Erythroblast (primary cell): ENCODE measurements around the gene RBM43.

Experiments used
- GATA1 ChIP-seq: IDR thresholded peaks from 2 replicates; pipeline ENCODE4 v1.6.1; 2011; ENCODE audit warnings: low read depth, mild to moderate bottlenecking, control low read depth, low read length, moderate library complexity
- POLR2A ChIP-seq: IDR thresholded peaks from 2 replicates; pipeline ENCODE4 v1.6.1; 2011; ENCODE audit warnings: mild to moderate bottlenecking, low read length

DNA sequence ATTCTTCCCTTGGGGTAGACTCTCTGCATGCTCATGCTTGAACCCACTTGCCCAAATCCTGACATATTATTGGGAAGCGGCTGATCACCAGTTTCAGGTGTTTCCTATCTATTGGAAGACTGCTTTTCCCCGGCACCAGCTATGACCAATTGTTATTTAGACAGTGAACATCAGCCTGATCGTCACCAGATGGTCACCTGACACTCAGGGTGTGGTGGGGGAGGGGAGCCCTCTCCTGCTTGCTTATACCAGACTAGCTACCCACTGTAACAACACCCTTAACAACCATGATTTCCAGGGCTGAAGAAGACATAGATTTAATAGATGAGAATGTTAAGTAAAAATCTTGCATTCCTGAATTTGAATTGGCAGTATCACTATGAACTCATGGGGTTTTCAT lies 44.3 kb downstream of the RBM43 start:
- TF ChIP-seq POLR2A (no peak), GATA1 (no peak)
